HepG2 (cell line): ENCODE measurements around the gene GPATCH3. TPM values are rescaled to one million over a fixed set of nuclear protein-coding genes. Genes with fewer than 3 reads are reported as not detected.

Source experiments
- AFF4 ChIP-seq: sonication (generic); formaldehyde crosslinking; IDR thresholded peaks from 2 replicates; pipeline ENCODE4 v1.4.0; 2020; ENCODE audit warnings: missing genetic modification reagents
- ATM ChIP-seq: fragments of 450-650 bp; IDR thresholded peaks from 2 replicates; pipeline ENCODE4 v1.7.1; 2017; ENCODE audit warnings: mild to moderate bottlenecking, borderline replicate concordance
- BRD4 ChIP-seq: sonication (generic); formaldehyde crosslinking; IDR thresholded peaks from 2 replicates; pipeline ENCODE4 v1.4.0; 2020; ENCODE audit warnings: missing genetic modification reagents
- FOXJ3 ChIP-seq: sonication (generic); formaldehyde crosslinking; IDR thresholded peaks from 2 replicates; pipeline ENCODE4 v1.4.0; 2020; ENCODE audit warnings: missing genetic modification reagents, mild to moderate bottlenecking, borderline replicate concordance
- HHEX ChIP-seq: IDR thresholded peaks from 2 replicates; pipeline ENCODE4 v1.6.1; 2016; ENCODE audit warnings: control low read depth
- HOXA3 ChIP-seq: sonication (generic); formaldehyde crosslinking; IDR thresholded peaks from 2 replicates; pipeline ENCODE4 v1.5.0; 2020; ENCODE audit warnings: missing genetic modification reagents
- MIXL1 ChIP-seq: IDR thresholded peaks from 2 replicates; pipeline ENCODE4 v1.6.1; 2016
- SAP130 ChIP-seq: IDR thresholded peaks from 2 replicates; pipeline ENCODE4 v1.6.1; 2016; ENCODE audit warnings: low read depth
- SUZ12 ChIP-seq: fragments of 150-350 bp; IDR thresholded peaks from 2 replicates; pipeline ENCODE4 v1.6.1; 2014; ENCODE audit warnings: low read depth, low read length
- TBX2 ChIP-seq: sonication (generic); formaldehyde crosslinking; IDR thresholded peaks from 2 replicates; pipeline ENCODE4 v1.5.0; 2020; ENCODE audit warnings: missing genetic modification reagents, mild to moderate bottlenecking, borderline replicate concordance
- ZNF576 ChIP-seq: sonication (generic); formaldehyde crosslinking; IDR thresholded peaks from 2 replicates; pipeline ENCODE4 v1.4.0; 2020; ENCODE audit warnings: mild to moderate bottlenecking, missing genetic modification reagents
- ZNF879 ChIP-seq: sonication (generic); formaldehyde crosslinking; IDR thresholded peaks from 2 replicates; pipeline ENCODE4 v1.8.1; 2023; ENCODE audit warnings: missing genetic modification reagents
- polyA plus RNA-seq, 8 experiments: library from polyadenylated mRNA; depleted of rRNA in 3 of 8; stranded (reverse) in 7 of 8; unstranded in 1 of 8; fragments of >200 nt; fragmentation: Illumina TruSeq in 4 of 8; extraction: Trizol in 4 of 8; gene quantifications; 2 replicates each; pipeline versions ENCODE4 v1.2.1 to v1.2.3, GENCODE V29; 2011 to 2016; ENCODE audit warnings: low read depth in 4 of 8, missing spikeins in 1 of 8, mixed read lengths in 1 of 8; ENCODE audit not compliant: insufficient read depth in 1 of 8
- total RNA-seq, 5 experiments: library from RNA; depleted of rRNA; stranded (reverse); fragments of >200 nt; fragmentation: Illumina TruSeq; extraction: Trizol; gene quantifications; 2 replicates each; pipeline ENCODE4 v1.2.3, GENCODE V29; 2016; ENCODE audit warnings: low read depth in 1 of 5
- TF ChIP-seq, protein P1 (sequence below): sonication (generic); formaldehyde crosslinking; IDR thresholded peaks from 2 replicates; pipeline ENCODE4 v1.4.0; 2020; ENCODE audit warnings: missing genetic modification reagents
- TF ChIP-seq, protein P2 (sequence below): IDR thresholded peaks from 2 replicates; pipeline ENCODE4 v1.6.1; 2016; ENCODE audit warnings: low read depth
- TF ChIP-seq, protein P3 (sequence below), 2 experiments: sonication (generic) in 1 of 2; formaldehyde crosslinking in 1 of 2; IDR thresholded peaks; 2 replicates each; pipeline versions ENCODE4 v1.4.0 to v1.6.1; 2018 to 2020; ENCODE audit warnings: missing genetic modification reagents in 2 of 2, borderline replicate concordance in 1 of 2, low read depth in 1 of 2, mild to moderate bottlenecking in 1 of 2, missing biosample characterization in 1 of 2
- TF ChIP-seq, protein P4 (sequence below): sonication (generic); formaldehyde crosslinking; IDR thresholded peaks from 2 replicates; pipeline ENCODE4 v1.4.0; 2020; ENCODE audit warnings: missing genetic modification reagents
- TF ChIP-seq, protein P5 (sequence below): IDR thresholded peaks from 2 replicates; pipeline ENCODE4 v1.6.1; 2016; ENCODE audit warnings: low read depth, borderline replicate concordance

The GPATCH3 gene
- total and polyA plus RNA-seq, 2 of the 13 experiments (the other 11 are each of a cell fraction or from before 2014, with no cell fraction given): 8.3 to 11.0 TPM

DNA sequence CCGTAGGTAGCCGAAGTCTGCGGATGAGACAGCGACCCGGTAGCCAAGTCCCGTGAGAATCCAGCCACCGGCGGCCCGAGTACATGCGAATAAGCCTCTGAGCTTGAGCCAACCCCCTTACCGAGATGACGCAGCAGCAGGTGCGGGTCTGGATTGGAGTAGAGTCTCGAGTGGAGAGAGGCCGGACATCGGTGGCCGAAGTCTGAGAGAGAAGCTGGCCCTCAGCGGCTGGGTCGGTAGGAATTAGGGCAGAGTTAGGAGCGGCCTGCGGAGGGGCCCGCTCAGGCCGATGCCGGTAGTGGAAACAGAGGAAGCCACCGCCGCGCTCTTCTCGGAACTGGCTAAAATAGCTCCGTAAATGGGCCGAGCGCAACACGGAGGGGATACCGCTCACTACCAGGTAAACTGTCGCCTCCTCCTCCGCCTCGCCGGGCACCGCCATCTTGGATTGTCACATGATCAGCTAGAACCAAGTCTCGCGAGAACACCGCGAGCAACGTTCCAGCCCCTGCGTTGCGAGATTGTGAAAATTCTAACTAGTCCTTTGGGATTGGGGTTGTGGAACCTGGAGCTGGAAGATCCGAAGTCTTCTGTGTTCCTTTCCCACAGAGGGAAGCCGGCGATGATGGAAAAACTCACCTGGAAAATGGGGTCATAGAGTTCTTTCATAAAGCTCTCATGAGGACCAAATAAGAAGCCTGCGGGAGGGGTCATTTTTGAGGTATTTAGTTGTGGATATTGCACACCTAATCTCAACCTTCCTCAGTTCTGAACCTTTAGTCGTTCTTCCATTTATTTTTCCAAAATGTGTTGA is at the start of gene GPATCH3 (continued):
- TF ChIP-seq, protein P1, sequence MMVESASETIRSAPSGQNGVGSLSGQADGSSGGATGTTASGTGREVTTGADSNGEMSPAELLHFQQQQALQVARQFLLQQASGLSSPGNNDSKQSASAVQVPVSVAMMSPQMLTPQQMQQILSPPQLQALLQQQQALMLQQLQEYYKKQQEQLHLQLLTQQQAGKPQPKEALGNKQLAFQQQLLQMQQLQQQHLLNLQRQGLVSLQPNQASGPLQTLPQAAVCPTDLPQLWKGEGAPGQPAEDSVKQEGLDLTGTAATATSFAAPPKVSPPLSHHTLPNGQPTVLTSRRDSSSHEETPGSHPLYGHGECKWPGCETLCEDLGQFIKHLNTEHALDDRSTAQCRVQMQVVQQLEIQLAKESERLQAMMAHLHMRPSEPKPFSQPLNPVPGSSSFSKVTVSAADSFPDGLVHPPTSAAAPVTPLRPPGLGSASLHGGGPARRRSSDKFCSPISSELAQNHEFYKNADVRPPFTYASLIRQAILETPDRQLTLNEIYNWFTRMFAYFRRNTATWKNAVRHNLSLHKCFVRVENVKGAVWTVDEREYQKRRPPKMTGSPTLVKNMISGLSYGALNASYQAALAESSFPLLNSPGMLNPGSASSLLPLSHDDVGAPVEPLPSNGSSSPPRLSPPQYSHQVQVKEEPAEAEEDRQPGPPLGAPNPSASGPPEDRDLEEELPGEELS (CRISPR knock-in tag): peak; percentile 55
- TF ChIP-seq, protein P2, sequence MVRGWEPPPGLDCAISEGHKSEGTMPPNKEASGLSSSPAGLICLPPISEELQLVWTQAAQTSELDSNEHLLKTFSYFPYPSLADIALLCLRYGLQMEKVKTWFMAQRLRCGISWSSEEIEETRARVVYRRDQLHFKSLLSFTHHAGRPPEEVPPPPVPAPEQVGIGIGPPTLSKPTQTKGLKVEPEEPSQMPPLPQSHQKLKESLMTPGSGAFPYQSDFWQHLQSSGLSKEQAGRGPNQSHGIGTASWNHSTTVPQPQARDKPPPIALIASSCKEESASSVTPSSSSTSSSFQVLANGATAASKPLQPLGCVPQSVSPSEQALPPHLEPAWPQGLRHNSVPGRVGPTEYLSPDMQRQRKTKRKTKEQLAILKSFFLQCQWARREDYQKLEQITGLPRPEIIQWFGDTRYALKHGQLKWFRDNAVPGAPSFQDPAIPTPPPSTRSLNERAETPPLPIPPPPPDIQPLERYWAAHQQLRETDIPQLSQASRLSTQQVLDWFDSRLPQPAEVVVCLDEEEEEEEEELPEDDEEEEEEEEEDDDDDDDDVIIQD (CRISPR knock-in tag): 0 out of 2 replicates have a peak, but pooled peaks have one; percentile 54
- no peak for TF ChIP-seq ATM
- TF ChIP-seq, protein P3, sequence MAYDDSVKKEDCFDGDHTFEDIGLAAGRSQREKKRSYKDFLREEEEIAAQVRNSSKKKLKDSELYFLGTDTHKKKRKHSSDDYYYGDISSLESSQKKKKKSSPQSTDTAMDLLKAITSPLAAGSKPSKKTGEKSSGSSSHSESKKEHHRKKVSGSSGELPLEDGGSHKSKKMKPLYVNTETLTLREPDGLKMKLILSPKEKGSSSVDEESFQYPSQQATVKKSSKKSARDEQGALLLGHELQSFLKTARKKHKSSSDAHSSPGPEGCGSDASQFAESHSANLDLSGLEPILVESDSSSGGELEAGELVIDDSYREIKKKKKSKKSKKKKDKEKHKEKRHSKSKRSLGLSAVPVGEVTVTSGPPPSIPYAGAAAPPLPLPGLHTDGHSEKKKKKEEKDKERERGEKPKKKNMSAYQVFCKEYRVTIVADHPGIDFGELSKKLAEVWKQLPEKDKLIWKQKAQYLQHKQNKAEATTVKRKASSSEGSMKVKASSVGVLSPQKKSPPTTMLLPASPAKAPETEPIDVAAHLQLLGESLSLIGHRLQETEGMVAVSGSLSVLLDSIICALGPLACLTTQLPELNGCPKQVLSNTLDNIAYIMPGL (CRISPR knock-in tag; IDR thresholded peaks at IDR 0.05; ENCODE audit: borderline replicate concordance in 1 of 2, low read depth in 1 of 2): peak; percentile 64 to 88; a peak in 3 of 4 replicates
- TF ChIP-seq AFF4: no peak
- no peak for TF ChIP-seq ZNF576 (CRISPR knock-in tag)
- peak; percentile 99 for TF ChIP-seq SAP130 (CRISPR knock-in tag)
- no peak for TF ChIP-seq SUZ12
- no peak for TF ChIP-seq HHEX (CRISPR knock-in tag)
- TF ChIP-seq MIXL1: peak; percentile 36; the same call in 1 of the 2 replicates
- TF ChIP-seq, protein P4, sequence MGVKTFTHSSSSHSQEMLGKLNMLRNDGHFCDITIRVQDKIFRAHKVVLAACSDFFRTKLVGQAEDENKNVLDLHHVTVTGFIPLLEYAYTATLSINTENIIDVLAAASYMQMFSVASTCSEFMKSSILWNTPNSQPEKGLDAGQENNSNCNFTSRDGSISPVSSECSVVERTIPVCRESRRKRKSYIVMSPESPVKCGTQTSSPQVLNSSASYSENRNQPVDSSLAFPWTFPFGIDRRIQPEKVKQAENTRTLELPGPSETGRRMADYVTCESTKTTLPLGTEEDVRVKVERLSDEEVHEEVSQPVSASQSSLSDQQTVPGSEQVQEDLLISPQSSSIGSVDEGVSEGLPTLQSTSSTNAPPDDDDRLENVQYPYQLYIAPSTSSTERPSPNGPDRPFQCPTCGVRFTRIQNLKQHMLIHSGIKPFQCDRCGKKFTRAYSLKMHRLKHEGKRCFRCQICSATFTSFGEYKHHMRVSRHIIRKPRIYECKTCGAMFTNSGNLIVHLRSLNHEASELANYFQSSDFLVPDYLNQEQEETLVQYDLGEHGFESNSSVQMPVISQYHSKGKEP (CRISPR knock-in tag): no peak
- TF ChIP-seq TBX2 (CRISPR knock-in tag): peak; percentile 84; the same call in 1 of the 2 replicates
- TF ChIP-seq ZNF879 (CRISPR knock-in tag): no peak; the same call in 1 of the 2 replicates
- peak; percentile 45 for TF ChIP-seq BRD4
- TF ChIP-seq HOXA3 (CRISPR knock-in tag): peak; percentile 86; the same call in 1 of the 2 replicates
- peak; percentile 63; the same call in 1 of the 2 replicates for TF ChIP-seq FOXJ3
- TF ChIP-seq, protein P5, sequence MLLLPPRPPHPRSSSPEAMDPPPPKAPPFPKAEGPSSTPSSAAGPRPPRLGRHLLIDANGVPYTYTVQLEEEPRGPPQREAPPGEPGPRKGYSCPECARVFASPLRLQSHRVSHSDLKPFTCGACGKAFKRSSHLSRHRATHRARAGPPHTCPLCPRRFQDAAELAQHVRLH (CRISPR knock-in tag): peak; percentile 90; the same call in 1 of the 2 replicates
